NCI-H748 (cell line): ENCODE measurements around the gene NLRP10.
A peak's percentile ranks its signal among the peaks of the same experiment; 100 is the strongest.
"Not testable (repeated sequence)": the region's sequence is repeated elsewhere in the genome, so short reads cannot be mapped to it uniquely, and the experiment has no call there.

ENCODE experiments used
- DNase-seq: peaks from one replicate; lab custom pipeline; 2025; ENCODE audit not compliant: unreplicated experiment; lab: John Stamatoyannopoulos, UW

Gene NLRP10

DNA sequence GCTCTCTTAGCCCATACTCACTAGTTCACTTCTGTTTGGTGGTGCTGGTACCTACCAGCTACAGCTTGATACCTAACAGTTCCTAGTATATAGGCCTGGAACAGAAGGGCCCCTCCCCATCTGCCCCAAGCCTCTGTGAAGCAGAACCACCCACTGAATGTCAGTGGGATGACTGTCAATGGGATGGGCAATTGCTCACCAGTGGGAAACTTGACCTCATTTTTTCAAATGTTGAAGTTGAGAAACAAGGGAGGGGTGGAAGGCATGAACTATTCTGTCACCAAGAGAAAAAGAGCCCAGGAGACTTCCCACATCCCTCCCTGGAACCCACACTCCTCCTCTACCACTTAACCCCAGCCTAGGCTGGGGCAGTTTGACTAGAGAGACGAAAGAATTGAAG lies at the start of gene NLRP10:
Gene NLRP10, minus strand, starts transcription at position 62 of the 400 bp plus-strand sequence. CDS start 1,952 bp downstream, outside the sequence.
- no peak for DNase-seq

DNA sequence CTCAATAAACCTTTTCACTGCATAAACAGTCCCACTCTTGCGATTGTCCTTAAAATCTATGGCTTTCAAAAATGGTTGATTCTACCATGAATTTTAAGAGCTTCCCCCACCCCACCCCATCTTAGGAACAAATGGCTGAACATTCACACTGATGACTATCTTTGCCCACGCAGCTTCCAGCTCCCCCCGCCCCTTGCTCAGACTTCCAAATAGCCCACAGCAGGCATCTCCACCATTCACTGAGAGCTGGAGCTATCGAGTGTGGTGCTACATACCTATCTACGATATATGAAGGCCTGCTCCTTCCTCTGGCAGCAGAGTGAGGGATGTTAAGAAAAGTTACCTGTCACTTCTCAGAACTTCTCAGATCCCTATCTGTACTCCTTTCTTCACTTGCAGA lies 48.6 kb upstream of the NLRP10 start:
- DNase-seq, result no peak

DNA sequence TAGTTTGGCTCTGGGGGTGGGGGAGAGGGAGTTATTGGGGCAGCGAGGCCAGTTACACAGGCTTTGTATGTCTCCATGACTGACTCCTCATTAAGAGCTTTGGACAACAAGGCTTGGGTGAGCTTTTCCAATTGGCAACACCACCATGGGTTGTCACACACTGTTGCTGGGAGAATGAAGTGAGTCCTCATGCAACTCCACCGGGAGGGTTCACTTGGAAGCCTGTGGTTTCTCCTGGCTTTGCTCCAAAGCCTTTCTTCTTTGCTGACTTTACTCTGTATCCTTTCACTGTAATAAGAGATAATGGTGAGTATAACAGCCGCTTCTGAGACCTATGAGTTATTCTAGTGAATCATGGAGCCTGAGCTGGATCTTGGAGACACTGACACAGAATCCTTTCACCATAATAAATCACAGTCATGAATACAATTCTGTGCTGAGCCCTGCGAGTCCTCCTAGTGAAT lies 46.8 kb upstream of the NLRP10 start:
- no peak for DNase-seq

GRCh38 chr11:8011371-8011770 lies 46.1 kb upstream of the NLRP10 start:
- DNase-seq, result no peak

- DNase-seq, result no peak
Measured at GRCh38 chr11:8009856-8010255, 44.6 kb upstream of the NLRP10 start.

DNA sequence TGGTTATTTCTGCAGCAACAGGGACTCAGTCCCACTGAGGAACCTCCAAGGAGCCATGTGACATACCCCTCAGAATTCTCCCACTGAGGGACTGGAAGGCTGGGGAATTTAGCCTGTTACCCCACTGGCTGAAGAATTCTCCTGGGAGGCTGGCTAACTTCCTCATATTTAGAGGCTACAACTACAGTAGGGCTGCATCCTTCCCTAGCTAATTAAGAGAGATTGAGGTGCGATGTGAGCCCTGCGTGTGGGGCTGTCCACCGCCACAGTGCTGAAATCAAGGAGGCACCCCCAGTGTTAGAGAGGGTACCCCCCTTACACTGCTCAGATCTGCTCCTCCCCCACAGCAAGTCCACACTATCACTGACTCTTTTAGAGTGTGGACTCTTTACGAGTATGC lies 43.0 kb upstream of the NLRP10 start:
- no peak for DNase-seq

DNA sequence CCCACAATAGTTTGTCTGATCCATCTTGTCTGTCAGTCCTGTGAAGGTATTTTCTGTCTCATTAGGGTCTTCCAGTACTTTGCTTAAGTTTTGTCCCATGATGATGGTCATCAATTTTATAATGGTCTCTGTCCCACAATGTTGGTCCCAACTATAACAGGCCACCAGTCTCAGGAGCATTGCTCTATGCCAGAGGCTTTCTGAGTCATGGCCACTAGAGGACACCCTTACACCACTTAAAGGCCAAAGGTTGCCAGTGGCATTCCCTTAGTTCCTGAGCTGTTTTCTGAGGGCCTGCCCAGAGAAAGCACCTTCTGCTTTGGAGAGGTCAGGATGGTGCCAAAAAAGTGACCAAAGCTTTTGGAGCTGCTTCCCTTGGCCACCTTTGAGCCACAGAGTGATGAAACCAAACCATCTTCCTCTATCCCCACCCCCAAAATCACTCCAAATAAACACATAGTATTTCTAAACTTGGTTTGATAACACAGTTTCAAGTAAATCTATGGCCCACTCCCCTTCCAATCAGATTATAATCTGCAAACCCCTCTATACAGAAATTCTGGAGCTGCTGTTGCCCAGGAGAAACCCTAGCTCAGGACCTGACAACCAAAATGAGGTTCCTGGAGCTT lies 41.2 kb upstream of the NLRP10 start:
- DNase-seq, result peak; percentile 52

DNA sequence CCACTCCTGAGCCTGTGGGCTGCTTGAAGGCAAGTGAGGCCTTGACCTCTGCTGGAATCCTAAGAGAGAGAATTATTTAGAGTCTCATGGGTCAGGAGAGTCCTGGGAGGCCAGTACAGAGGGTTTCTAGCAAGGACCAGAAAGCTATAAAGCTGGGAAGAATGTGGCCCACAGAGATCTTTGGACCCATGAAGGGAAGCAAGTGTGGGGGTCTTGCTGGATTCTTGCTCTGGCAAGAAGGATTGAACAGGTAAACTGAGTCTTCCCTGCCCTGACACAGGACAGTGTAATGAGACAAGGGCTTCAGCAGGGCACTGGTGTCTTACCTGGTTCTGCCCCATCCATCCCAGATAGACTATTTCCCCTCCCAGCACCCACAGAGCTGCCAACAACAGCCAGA lies 40.3 kb upstream of the NLRP10 start:
- DNase-seq, result no peak

GRCh38 chr11:8004008-8004407 lies 38.8 kb upstream of the NLRP10 start:
- no peak for DNase-seq

DNA sequence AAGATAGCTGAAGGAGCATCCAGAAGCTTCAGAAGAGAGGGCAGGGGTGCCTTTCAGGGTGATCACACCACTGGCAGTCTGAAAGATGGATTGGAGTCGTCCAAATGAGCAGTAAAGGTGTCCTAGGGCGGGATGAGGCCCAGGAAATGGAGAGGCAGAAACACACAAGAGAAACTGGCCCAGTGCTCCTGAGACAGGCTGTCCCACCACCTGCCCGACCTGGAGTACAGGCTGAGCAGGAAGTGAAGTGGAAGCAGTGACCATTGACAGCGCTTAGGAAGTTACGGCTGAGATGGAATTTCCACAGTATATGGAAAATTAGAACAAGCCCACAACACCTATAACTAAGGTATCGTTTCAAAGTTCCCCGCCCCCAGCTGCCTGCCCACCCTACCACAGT lies 37.9 kb upstream of the NLRP10 start:
- DNase-seq, result no peak

- DNase-seq, result no peak
Measured at GRCh38 chr11:8002676-8003075, 37.4 kb upstream of the NLRP10 start.

GRCh38 chr11:8000390-8000789 lies 35.1 kb upstream of the NLRP10 start:
- no peak for DNase-seq

GRCh38 chr11:7999795-8000194 lies 34.5 kb upstream of the NLRP10 start:
- no peak for DNase-seq

DNA sequence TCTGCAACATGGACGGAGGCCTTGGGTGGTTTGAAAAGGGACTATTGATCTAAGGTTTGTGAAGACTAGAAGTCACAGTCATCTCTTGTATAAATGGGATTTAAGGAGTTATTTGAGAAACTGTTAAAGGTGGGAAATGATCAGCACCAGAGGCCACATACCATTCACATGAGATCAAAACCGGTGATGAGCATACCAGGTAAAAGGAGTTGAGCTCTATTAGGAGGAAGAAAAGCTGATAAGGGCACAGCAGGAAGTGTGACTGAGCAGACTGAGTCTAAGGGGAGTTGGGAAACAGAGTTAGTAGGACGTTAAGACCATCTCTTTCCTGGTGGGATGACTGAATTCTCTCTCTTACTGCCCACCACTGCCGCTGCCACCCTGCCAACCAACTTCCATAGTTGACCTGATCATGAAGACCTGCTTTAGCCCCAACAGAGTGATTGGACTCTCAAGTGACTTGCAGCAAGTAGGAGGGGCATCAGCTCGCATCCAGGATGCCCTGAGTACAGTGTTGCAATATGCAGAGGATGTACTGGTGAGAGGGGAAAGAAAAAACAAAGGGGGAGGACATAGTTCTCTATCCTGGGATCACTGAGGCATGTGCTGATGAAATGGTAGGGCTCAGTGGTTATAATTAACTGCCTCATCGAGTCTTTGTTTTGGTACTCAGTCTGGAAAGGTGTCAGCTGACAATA lies 29.5 kb upstream of the NLRP10 start:
- DNase-seq, result no peak

DNA sequence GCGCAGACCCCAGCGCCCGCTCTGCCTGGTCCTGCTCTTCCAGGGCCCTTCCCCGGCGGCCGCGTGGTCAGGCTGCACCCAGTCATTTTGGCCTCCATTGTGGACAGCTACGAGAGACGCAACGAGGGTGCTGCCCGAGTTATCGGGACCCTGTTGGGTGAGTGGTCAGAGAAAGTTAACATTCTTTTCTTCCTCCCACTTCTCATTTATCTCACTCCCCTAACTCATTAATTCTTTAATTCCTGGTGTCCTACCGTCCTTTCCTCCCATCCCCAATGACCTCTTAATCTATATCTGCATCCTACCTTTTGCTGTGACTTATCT lies 22.3 kb upstream of the NLRP10 start:
- not testable (repeated sequence) for DNase-seq

- DNase-seq, result peak; percentile 99
Measured at GRCh38 chr11:7986768-7987559, 21.7 kb upstream of the NLRP10 start, which contains the start of gene EIF3F. TSS of gene EIF3F (plus strand) at chr11:7987337. CDS start at chr11:7987353, 16 bp downstream.

DNA sequence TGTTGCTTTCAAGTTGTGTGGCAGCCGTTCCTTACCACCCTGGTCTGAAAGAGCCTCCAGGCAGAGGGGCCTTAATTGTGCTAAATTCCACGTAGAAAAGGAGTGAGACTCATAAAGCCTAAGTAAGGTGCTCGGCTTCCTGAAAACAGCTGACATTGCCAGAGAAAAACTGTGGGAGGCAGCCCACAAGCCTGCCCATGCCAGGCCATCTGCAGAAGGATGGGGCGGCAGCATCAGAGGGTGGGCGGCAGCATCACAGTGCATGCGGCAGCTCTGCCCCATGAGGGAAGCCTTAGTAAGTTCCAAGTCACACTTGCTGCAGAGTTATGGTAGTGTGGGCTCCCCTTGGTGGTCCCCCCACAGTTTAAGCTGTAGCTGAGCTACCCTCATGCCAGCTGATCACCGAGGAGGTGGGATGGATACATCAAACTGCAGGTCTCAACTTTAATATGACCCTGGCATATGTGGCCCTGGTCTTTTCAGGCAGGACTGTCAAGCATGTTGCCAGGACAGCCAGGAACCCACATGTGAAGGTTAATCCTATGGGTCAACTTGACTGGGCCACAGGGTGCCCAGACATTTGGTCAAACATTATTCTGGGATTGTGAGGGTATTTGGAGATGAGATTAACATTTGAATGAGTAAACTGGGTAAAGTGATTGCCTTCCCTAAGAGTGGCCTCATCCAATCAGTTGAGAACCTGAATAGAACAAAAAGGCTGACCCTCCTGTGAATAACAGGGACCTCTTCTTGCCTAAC lies 18.8 kb upstream of the NLRP10 start:
- no peak for DNase-seq

- DNase-seq, result no peak
Measured at GRCh38 chr11:7982582-7983119, 17.4 kb upstream of the NLRP10 start.

DNA sequence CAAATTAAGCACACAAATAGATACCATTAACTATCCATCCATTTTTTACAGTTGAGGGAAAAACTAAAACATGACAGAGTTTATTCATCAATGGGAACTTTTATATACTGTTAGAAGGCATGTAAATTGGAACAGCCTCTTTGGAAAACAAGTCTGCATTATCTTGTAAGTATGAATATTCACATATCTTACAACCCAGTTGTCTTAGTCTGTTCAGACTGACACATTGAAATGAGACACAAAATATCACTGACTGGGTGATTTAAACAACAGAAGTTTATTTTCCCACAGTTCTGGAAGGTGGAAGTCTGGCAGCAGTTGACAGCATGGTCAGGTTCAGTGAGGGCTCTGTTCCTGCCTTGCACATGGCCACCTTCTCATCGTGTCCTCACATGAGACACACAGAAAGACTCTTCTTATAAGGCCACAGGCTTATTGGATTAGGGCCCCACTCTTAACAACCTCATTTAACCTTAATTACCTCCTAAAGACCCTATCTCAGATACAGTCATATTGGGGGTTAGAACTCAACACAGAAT lies 16.4 kb upstream of the NLRP10 start:
- DNase-seq, result no peak

- no peak for DNase-seq
Measured at GRCh38 chr11:7977232-7977917, 12.1 kb upstream of the NLRP10 start.
